K562 (cell line): ENCODE measurements around the gene MAGEA9B.

Source experiments
- CEBPB ChIP-seq: fragments of 450-650 bp; IDR thresholded peaks from 2 replicates; pipeline ENCODE4 v1.6.1; 2016; ENCODE audit warnings: missing genetic modification characterization, missing compliant biosample characterization
- CTCF ChIP-seq, 3 experiments: IDR thresholded peaks in 2 of 3; conservative IDR thresholded peaks in 1 of 3; 2 replicates each; pipeline ENCODE4 v1.5.1; 2011 to 2012; ENCODE audit warnings: low read length in 3 of 3, mild to moderate bottlenecking in 3 of 3, control low read depth in 2 of 3, improper control_type of control experiment in 1 of 3, inconsistent platforms in 1 of 3, low read depth in 1 of 3, mixed read lengths in 1 of 3, moderate library complexity in 1 of 3; ENCODE audit not compliant: insufficient read depth in 2 of 3
- GABPA ChIP-seq: fragments of 200-800 bp; sonication (Bioruptor generic); conservative IDR thresholded peaks from 2 replicates; pipeline ENCODE4 v1.6.1; 2016; ENCODE audit warnings: low read depth, missing genetic modification characterization, missing compliant biosample characterization
- GTF2F1 ChIP-seq: IDR thresholded peaks from 2 replicates; pipeline ENCODE4 v1.6.1; 2011; ENCODE audit warnings: low read depth, low read length, improper control_type of control experiment
- HNRNPLL ChIP-seq: fragments of 200-400 bp; formaldehyde crosslinking; IDR thresholded peaks from 2 replicates; pipeline ENCODE4 v1.6.1; 2017; ENCODE audit warnings: low read length, low read depth, mild to moderate bottlenecking; ENCODE audit not compliant: poor library complexity, severe bottlenecking
- POLR2A ChIP-seq: fragments of 450-650 bp; conservative IDR thresholded peaks from 2 replicates; pipeline ENCODE4 v1.6.1; 2016
- TBP ChIP-seq: optimal IDR thresholded peaks from 2 replicates; pipeline ENCODE3; 2011; ENCODE audit warnings: low read depth, low read length, improper control_type of control experiment
- ZFP36 ChIP-seq: fragments of 150-350 bp; IDR thresholded peaks from 2 replicates; pipeline ENCODE4 v1.6.1; 2018; ENCODE audit warnings: low read length, low read depth; ENCODE audit not compliant: partially characterized antibody
- ZNF274 ChIP-seq: IDR thresholded peaks from 2 replicates; pipeline ENCODE4 v1.6.1; 2011; ENCODE audit warnings: low read depth, mild to moderate bottlenecking, low read length, moderate library complexity, borderline replicate concordance
- ZNF589 ChIP-seq: fragments of 200-800 bp; sonication (Bioruptor generic); IDR thresholded peaks from 2 replicates; pipeline ENCODE4 v1.6.1; 2016; ENCODE audit warnings: low read depth, missing genetic modification characterization, missing compliant biosample characterization
- TF ChIP-seq, protein P1 (sequence below), 2 experiments: fragments of 450-650 bp; formaldehyde crosslinking in 1 of 2; IDR thresholded peaks; 2 replicates each; pipeline versions ENCODE4 v1.4.0 to v1.6.1; 2014 to 2020; ENCODE audit warnings: mild to moderate bottlenecking in 2 of 2, borderline replicate concordance in 1 of 2, low read depth in 1 of 2

DNA sequence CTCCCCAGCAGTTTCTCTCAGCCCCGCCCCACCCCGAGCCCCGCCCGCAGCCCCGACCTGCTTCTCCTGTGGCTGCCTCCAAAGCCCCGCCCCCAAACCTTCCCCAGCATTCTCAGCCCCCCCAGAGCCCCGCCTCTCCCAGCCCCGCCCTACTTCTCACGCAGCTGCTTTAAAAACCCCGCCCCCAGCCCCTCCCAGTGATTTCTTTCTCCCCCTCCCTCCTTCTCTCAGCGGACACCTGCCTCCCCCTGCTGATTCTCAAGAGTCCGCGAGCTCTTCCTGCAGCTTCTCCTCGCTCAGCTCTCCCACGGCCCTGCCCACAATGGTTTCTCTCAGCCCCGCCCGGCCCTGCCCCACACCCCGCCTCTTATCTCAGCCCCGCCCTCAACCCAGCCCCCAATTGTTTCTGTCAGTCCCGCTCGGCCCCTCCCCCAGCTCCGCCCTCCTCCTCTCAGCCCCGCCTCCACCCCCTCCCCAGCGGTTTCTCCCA lies 47.1 kb downstream of the MAGEA9B start:
- TF ChIP-seq POLR2A (no peak), CEBPB (tag) (no peak), HNRNPLL (no peak), ZNF589 (CRISPR knock-in tag) (no peak), GTF2F1 (no peak), GABPA (tag) (no peak), CTCF (IDR thresholded peaks at IDR 0.05 in 2 of 3, conservative IDR thresholded peaks at IDR 0.05 in 1 of 3; ENCODE audit: insufficient read depth in 2 of 3, low read depth in 1 of 3, low read length in 3 of 3) (no peak), ZFP36 (no peak), ZNF274 (no peak), TBP (no peak)
- TF ChIP-seq, protein P1, sequence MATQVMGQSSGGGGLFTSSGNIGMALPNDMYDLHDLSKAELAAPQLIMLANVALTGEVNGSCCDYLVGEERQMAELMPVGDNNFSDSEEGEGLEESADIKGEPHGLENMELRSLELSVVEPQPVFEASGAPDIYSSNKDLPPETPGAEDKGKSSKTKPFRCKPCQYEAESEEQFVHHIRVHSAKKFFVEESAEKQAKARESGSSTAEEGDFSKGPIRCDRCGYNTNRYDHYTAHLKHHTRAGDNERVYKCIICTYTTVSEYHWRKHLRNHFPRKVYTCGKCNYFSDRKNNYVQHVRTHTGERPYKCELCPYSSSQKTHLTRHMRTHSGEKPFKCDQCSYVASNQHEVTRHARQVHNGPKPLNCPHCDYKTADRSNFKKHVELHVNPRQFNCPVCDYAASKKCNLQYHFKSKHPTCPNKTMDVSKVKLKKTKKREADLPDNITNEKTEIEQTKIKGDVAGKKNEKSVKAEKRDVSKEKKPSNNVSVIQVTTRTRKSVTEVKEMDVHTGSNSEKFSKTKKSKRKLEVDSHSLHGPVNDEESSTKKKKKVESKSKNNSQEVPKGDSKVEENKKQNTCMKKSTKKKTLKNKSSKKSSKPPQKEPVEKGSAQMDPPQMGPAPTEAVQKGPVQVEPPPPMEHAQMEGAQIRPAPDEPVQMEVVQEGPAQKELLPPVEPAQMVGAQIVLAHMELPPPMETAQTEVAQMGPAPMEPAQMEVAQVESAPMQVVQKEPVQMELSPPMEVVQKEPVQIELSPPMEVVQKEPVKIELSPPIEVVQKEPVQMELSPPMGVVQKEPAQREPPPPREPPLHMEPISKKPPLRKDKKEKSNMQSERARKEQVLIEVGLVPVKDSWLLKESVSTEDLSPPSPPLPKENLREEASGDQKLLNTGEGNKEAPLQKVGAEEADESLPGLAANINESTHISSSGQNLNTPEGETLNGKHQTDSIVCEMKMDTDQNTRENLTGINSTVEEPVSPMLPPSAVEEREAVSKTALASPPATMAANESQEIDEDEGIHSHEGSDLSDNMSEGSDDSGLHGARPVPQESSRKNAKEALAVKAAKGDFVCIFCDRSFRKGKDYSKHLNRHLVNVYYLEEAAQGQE (IDR thresholded peaks at IDR 0.05; ENCODE audit: borderline replicate concordance): no peak
- TF ChIP-seq, protein P1 (CRISPR knock-in tag; IDR thresholded peaks at IDR 0.05; ENCODE audit: low read depth): no peak
